Osteocyte (in vitro differentiated cells): ENCODE measurements around the gene C1QTNF9. TPM values are rescaled to one million over a fixed set of nuclear protein-coding genes. Genes with fewer than 3 reads are reported as not detected.

Source experiments
- DNase-seq: peaks from one replicate; pipeline ENCODE4 v3.0.0; 2021; ENCODE audit warnings: mixed read lengths; ENCODE audit not compliant: unreplicated experiment; ENCODE audit errors: extremely low spot score
- H3K27ac Mint-ChIP-seq: one replicate; pipeline ENCODE4 v1.8.0; 2021; ENCODE audit warnings: mild to moderate bottlenecking, mixed read lengths; ENCODE audit not compliant: unreplicated experiment
- H3K27me3 Mint-ChIP-seq: one replicate; pipeline ENCODE4 v1.8.0; 2021; ENCODE audit warnings: mixed read lengths; ENCODE audit not compliant: unreplicated experiment
- H3K36me3 Mint-ChIP-seq: one replicate; pipeline ENCODE4 v1.8.0; 2021; ENCODE audit warnings: mixed read lengths; ENCODE audit not compliant: unreplicated experiment
- H3K4me1 Mint-ChIP-seq: one replicate; pipeline ENCODE4 v1.8.0; 2021; ENCODE audit warnings: mixed read lengths; ENCODE audit not compliant: unreplicated experiment
- H3K4me3 Mint-ChIP-seq: one replicate; pipeline ENCODE4 v1.8.0; 2021; ENCODE audit warnings: mild to moderate bottlenecking, moderate library complexity, mixed read lengths; ENCODE audit not compliant: unreplicated experiment
- H3K9me3 Mint-ChIP-seq: one replicate; pipeline ENCODE4 v1.8.0; 2021; ENCODE audit warnings: mixed read lengths; ENCODE audit not compliant: unreplicated experiment
- total RNA-seq: library from RNA; stranded (reverse); gene quantifications from 2 replicates; pipeline ENCODE4 v1.2.1, GENCODE V29; 2021
- TF ChIP-seq, protein P1 (sequence below): fragments of 200-600 bp; sonication (generic); IDR thresholded peaks from 2 replicates; pipeline ENCODE4 v1.5.0; 2021; ENCODE audit warnings: antibody characterized with exemption, mild to moderate bottlenecking, moderate library complexity

Gene C1QTNF9
- total RNA-seq, 1 donor from 2014 or later: not detected

- peaks cover 24% of the 10 kb centered on the region for H3K4me1 Mint-ChIP-seq
- no peak overlapping the region for H3K27ac Mint-ChIP-seq
- TF ChIP-seq, protein P1, sequence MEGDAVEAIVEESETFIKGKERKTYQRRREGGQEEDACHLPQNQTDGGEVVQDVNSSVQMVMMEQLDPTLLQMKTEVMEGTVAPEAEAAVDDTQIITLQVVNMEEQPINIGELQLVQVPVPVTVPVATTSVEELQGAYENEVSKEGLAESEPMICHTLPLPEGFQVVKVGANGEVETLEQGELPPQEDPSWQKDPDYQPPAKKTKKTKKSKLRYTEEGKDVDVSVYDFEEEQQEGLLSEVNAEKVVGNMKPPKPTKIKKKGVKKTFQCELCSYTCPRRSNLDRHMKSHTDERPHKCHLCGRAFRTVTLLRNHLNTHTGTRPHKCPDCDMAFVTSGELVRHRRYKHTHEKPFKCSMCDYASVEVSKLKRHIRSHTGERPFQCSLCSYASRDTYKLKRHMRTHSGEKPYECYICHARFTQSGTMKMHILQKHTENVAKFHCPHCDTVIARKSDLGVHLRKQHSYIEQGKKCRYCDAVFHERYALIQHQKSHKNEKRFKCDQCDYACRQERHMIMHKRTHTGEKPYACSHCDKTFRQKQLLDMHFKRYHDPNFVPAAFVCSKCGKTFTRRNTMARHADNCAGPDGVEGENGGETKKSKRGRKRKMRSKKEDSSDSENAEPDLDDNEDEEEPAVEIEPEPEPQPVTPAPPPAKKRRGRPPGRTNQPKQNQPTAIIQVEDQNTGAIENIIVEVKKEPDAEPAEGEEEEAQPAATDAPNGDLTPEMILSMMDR: no peak
- no peaks in the 10 kb centered on the region for H3K27me3 Mint-ChIP-seq
- no peaks in the 10 kb centered on the region for H3K9me3 Mint-ChIP-seq
- no peak for DNase-seq
- no peak overlapping the region for H3K4me3 Mint-ChIP-seq
- no peaks in the 10 kb centered on the region for H3K36me3 Mint-ChIP-seq
These were observed 42.1 kb upstream of the C1QTNF9 start for GRCh38 chr13:24267274-24267673.

- Mint-ChIP-seq H3K4me3 (no peak overlapping the region), H3K4me1 (peaks cover 29% of the 10 kb centered on the region), H3K27me3 (no peaks in the 10 kb centered on the region), H3K36me3 (no peaks in the 10 kb centered on the region), H3K9me3 (no peaks in the 10 kb centered on the region), H3K27ac (no peak overlapping the region)
- no peak for DNase-seq
- TF ChIP-seq, protein P1: no peak
These were observed 41.6 kb upstream of the C1QTNF9 start for GRCh38 chr13:24267801-24268200.

DNA sequence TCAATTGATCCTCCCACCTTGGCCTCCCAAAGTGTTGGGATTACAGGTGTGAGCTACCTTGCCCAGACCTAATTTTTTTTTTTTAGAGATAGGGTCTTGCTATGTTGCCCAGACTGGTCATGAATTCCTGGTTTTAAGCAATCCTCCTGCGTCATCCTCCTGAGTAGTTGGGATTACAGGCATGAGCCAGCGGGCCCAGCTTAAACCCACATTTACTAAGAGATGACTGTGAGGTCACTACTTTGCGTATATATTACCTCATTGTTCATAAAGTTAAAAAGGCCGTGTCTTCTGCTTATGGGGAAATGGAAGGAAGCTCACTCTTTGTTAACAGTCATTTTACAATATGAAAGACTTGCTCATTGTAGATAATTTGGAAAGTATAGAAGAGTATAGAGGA lies 39.6 kb upstream of the C1QTNF9 start:
- TF ChIP-seq, protein P1: no peak
- peaks cover 36% of the 10 kb centered on the region for H3K4me1 Mint-ChIP-seq
- peak overlapping the region; percentile 58 for H3K27ac Mint-ChIP-seq
- no peak for DNase-seq
- no peak overlapping the region for H3K4me3 Mint-ChIP-seq
- no peaks in the 10 kb centered on the region for H3K9me3 Mint-ChIP-seq
- H3K36me3 Mint-ChIP-seq: no peaks in the 10 kb centered on the region
- no peaks in the 10 kb centered on the region for H3K27me3 Mint-ChIP-seq

- DNase-seq: no peak
- Mint-ChIP-seq H3K4me1 (peaks cover 36% of the 10 kb centered on the region), H3K4me3 (peak overlapping the region; percentile 71), H3K27ac (peak overlapping the region; percentile 93), H3K36me3 (no peaks in the 10 kb centered on the region), H3K9me3 (no peaks in the 10 kb centered on the region), H3K27me3 (no peaks in the 10 kb centered on the region)
- TF ChIP-seq, protein P1: no peak
These were observed 38.7 kb upstream of the C1QTNF9 start for GRCh38 chr13:24270639-24271141.

GRCh38 chr13:24271231-24271600 lies 38.2 kb upstream of the C1QTNF9 start:
- peak overlapping the region; percentile 71 for H3K4me3 Mint-ChIP-seq
- H3K9me3 Mint-ChIP-seq: no peaks in the 10 kb centered on the region
- no peaks in the 10 kb centered on the region for H3K27me3 Mint-ChIP-seq
- DNase-seq: no peak
- TF ChIP-seq, protein P1: no peak
- H3K27ac Mint-ChIP-seq: peak overlapping the region; percentile 93
- peaks cover 36% of the 10 kb centered on the region for H3K4me1 Mint-ChIP-seq
- H3K36me3 Mint-ChIP-seq: no peaks in the 10 kb centered on the region
